B cell (primary cell): ENCODE results near the gene DAPP1. TPM values are rescaled to one million over a fixed set of nuclear protein-coding genes. Genes with fewer than 3 reads are reported as not detected.
"Not testable (repeated sequence)": the region's sequence is repeated elsewhere in the genome, so short reads cannot be mapped to it uniquely, and the experiment has no call there.

Experiments
- ATAC-seq: fragments of 200-7000 bp; cut with Tn5 transposase; one replicate; pipeline ENCODE4 v1.10.0; 2021; ENCODE audit warnings: low read depth, mild to moderate bottlenecking, moderate number of reproducible peaks, moderate library complexity
- CTCF ChIA-PET: fragments of 350-600 bp; sonication (Branson Sonifier 250); formaldehyde crosslinking; loops from one replicate; lab custom pipeline; 2021; ENCODE audit warnings: antibody characterized with exemption, inconsistent platforms; lab: Charles Lee
- POLR2A ChIA-PET: fragments of 350-600 bp; sonication (Branson Sonifier 250); formaldehyde crosslinking; loops from one replicate; lab custom pipeline; 2021; ENCODE audit warnings: antibody characterized with exemption; lab: Charles Lee
- DNase-seq: peaks from one replicate; pipeline ENCODE4 v3.0.0; 2013
- H2AFZ ChIP-seq: 2 replicates; pipeline ENCODE4 v1.6.1; 2012; ENCODE audit warnings: mild to moderate bottlenecking, low read depth, low read length; ENCODE audit not compliant: insufficient read depth, poor library complexity, severe bottlenecking
- H3K27ac ChIP-seq, 2 donors: 1 replicate in 1 of 2; 2 replicates in 1 of 2; pipeline ENCODE4 v1.5.1; 2012 to 2013; ENCODE audit warnings: low read length in 2 of 2, mild to moderate bottlenecking in 2 of 2, moderate library complexity in 1 of 2
- H3K27me3 ChIP-seq, 4 experiments: fragments of 200-600 bp in 1 of 4; sonication (generic) in 1 of 4; replicated peaks in 1 of 4; 1 replicate in 2 of 4; 2 replicates in 2 of 4; pipeline versions ENCODE4 v1.6.1 to v1.7.0; 2013 to 2016; ENCODE audit warnings: low read length in 3 of 4, mild to moderate bottlenecking in 2 of 4, mixed read lengths in 1 of 4, moderate library complexity in 1 of 4; ENCODE audit not compliant: insufficient read depth in 4 of 4, control insufficient read depth in 3 of 4; ENCODE audit errors: control extremely low read depth in 1 of 4
- H3K36me3 ChIP-seq, 2 experiments: replicated peaks in 1 of 2; 1 replicate in 1 of 2; 2 replicates in 1 of 2; pipeline versions ENCODE4 v1.6.1 to v1.7.1; 2013; ENCODE audit warnings: low read length in 1 of 2; ENCODE audit not compliant: insufficient read depth in 2 of 2, control insufficient read depth in 1 of 2; ENCODE audit errors: control extremely low read depth in 1 of 2, extremely low read depth in 1 of 2
- H3K4me1 ChIP-seq, 2 donors: fragments of 200-600 bp in 1 of 2; sonication (generic) in 1 of 2; 1 replicate in 1 of 2; 2 replicates in 1 of 2; pipeline versions ENCODE4 v1.5.1 to v1.6.1; 2013 to 2017; ENCODE audit warnings: low read length in 2 of 2; ENCODE audit not compliant: control insufficient read depth in 2 of 2, insufficient read depth in 2 of 2
- H3K4me2 ChIP-seq: replicated peaks from 2 replicates; pipeline ENCODE3; 2012; ENCODE audit warnings: mild to moderate bottlenecking, low read depth, low read length; ENCODE audit not compliant: poor library complexity, severe bottlenecking
- H3K4me3 ChIP-seq, 5 experiments: fragments of 200-600 bp in 1 of 5; sonication (generic) in 1 of 5; 1 replicate in 3 of 5; 2 replicates in 2 of 5; pipeline versions ENCODE4 v1.5.1 to v1.7.0; 2011 to 2016; ENCODE audit warnings: low read length in 4 of 5, mild to moderate bottlenecking in 4 of 5, low read depth in 2 of 5, control low read depth in 1 of 5, moderate library complexity in 1 of 5; ENCODE audit not compliant: insufficient read depth in 1 of 5; ENCODE audit errors: control extremely low read depth in 1 of 5, extremely low read depth in 1 of 5
- H3K79me2 ChIP-seq: fragments of 200-600 bp; sonication (generic); one replicate; pipeline ENCODE4 v1.6.0; 2016; ENCODE audit warnings: low read length; ENCODE audit not compliant: control insufficient read depth, insufficient read depth
- H3K9ac ChIP-seq: fragments of 200-600 bp; sonication (generic); 2 replicates; pipeline ENCODE4 v1.6.1; 2017; ENCODE audit warnings: mild to moderate bottlenecking, low read length, moderate library complexity
- H3K9me3 ChIP-seq, 3 donors: one replicate each; pipeline versions ENCODE4 v1.6.1 to v1.7.1; 2013; ENCODE audit warnings: low read length in 2 of 3; ENCODE audit not compliant: control insufficient read depth in 2 of 3, insufficient read depth in 1 of 3; ENCODE audit errors: control extremely low read depth in 1 of 3
- H4K20me1 ChIP-seq: 2 replicates; pipeline ENCODE4 v1.6.0; 2012; ENCODE audit warnings: mild to moderate bottlenecking, low read length; ENCODE audit not compliant: insufficient read depth, control insufficient read depth, poor library complexity, severe bottlenecking
- H3K27ac Mint-ChIP-seq: one replicate; pipeline ENCODE4 v1.8.0; 2021; ENCODE audit warnings: mixed read lengths
- H3K27me3 Mint-ChIP-seq: one replicate; pipeline ENCODE4 v1.8.0; 2021; ENCODE audit warnings: mixed read lengths
- H3K4me1 Mint-ChIP-seq: one replicate; pipeline ENCODE4 v1.8.0; 2021; ENCODE audit warnings: mixed read lengths
- H3K4me3 Mint-ChIP-seq: one replicate; pipeline ENCODE4 v1.8.0; 2021; ENCODE audit warnings: mixed read lengths
- H3K9me3 Mint-ChIP-seq: one replicate; pipeline ENCODE4 v1.8.0; 2022; ENCODE audit warnings: mixed read lengths; ENCODE audit not compliant: insufficient read depth
- EZH2 ChIP-seq: IDR thresholded peaks from 2 replicates; pipeline ENCODE4 v1.6.1; 2012; ENCODE audit warnings: borderline replicate concordance, low read depth, mild to moderate bottlenecking, moderate library complexity, low read length; ENCODE audit not compliant: insufficient read depth, poor library complexity, severe bottlenecking
- WGBS: methylation state at CpG from one replicate; pipeline ENCODE4 v1.1.5; 2013; ENCODE audit warnings: missing lambda C conversion rate; ENCODE audit not compliant: insufficient coverage; 5-methylcytosine and 5-hydroxymethylcytosine counted together
- intact Hi-C: fragments of 100-400 bp; cut with micrococcal nuclease; formaldehyde crosslinking; loops from one replicate; pipeline ENCODE4 v1.10.0; 2022
- polyA minus RNA-seq: library from RNA; depleted of rRNA, polyadenylated mRNA; stranded (reverse); fragments of >200 nt; gene quantifications from 2 replicates; pipeline ENCODE4 v1.2.3, GENCODE V29; 2012
- polyA plus RNA-seq: library from polyadenylated mRNA; depleted of rRNA; stranded (reverse); fragments of >200 nt; gene quantifications from 2 replicates; pipeline ENCODE4 v1.2.3, GENCODE V29; 2012
- total RNA-seq, 2 donors: library from RNA; stranded (reverse); fragments of 120-200 nt in 1 of 2; gene quantifications; 1 replicate in 1 of 2; 2 replicates in 1 of 2; pipeline versions ENCODE4 v1.2.3 to v1.2.4, GENCODE V29; 2013 to 2022
- TF ChIP-seq, protein P1 (sequence below): fragments of 200-600 bp; IDR thresholded peaks from one replicate; pipeline ENCODE4 v1.8.0; 2022; ENCODE audit warnings: antibody characterized with exemption, mild to moderate bottlenecking

DAPP1 gene, protein sequence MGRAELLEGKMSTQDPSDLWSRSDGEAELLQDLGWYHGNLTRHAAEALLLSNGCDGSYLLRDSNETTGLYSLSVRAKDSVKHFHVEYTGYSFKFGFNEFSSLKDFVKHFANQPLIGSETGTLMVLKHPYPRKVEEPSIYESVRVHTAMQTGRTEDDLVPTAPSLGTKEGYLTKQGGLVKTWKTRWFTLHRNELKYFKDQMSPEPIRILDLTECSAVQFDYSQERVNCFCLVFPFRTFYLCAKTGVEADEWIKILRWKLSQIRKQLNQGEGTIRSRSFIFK
- total RNA-seq (166 and 169 TPM in 2 replicates), polyA plus RNA-seq (76.0 and 82.5 TPM in 2 replicates), polyA minus RNA-seq (127 TPM in 2 replicates)
- 244 TPM for total RNA-seq (2013)

DNA sequence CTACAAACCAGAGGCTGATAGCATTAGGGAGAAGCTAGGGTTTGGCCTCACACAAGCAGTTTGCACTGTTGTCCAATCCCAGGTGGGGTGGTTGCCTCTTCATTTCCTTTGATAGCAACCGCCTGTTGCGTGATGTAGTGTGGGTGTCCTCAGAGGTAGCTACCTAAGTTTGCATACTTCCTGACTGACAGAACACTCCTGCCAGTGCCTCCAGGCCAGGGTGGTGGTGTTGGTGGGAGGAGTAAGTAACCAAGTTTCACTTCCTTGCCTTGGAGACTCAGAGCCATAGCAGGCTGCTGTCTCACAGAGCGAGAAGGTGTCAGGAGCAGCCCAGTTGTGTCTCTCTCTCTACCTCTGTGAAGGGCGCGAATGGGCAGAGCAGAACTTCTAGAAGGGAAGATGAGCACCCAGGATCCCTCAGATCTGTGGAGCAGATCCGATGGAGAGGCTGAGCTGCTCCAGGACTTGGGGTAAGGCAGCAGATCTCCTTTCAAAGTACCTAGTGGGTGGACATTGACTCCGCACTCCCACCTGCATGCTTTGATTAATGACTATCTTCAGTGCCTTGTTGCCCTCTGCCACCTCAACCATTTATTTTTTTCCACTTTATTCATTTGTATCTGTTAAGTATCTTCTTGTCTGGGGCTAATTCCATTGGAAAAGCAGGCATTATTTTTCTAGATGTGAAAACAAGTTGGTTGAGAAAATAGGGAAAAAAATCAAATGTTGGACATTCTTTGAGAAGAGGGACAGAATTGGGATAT is at the start of gene DAPP1:
Gene DAPP1 (plus strand): TSS at position 283 of the 764 bp plus-strand sequence. CDS start 87 bp downstream, at position 370.
- H3K27ac Mint-ChIP-seq = peak within 1 kb of the TSS; percentile 90
- no peaks in the 10 kb centered on the region for H3K9me3 Mint-ChIP-seq
- TF ChIP-seq EZH2 = no peak
- TF ChIP-seq, protein P1, sequence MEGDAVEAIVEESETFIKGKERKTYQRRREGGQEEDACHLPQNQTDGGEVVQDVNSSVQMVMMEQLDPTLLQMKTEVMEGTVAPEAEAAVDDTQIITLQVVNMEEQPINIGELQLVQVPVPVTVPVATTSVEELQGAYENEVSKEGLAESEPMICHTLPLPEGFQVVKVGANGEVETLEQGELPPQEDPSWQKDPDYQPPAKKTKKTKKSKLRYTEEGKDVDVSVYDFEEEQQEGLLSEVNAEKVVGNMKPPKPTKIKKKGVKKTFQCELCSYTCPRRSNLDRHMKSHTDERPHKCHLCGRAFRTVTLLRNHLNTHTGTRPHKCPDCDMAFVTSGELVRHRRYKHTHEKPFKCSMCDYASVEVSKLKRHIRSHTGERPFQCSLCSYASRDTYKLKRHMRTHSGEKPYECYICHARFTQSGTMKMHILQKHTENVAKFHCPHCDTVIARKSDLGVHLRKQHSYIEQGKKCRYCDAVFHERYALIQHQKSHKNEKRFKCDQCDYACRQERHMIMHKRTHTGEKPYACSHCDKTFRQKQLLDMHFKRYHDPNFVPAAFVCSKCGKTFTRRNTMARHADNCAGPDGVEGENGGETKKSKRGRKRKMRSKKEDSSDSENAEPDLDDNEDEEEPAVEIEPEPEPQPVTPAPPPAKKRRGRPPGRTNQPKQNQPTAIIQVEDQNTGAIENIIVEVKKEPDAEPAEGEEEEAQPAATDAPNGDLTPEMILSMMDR = no peak
- peaks cover 58% of the 10 kb centered on the region for H3K4me1 Mint-ChIP-seq
- Histone ChIP-seq H2AFZ (peak within 1 kb of the TSS; percentile 59), H3K4me1 (peaks cover 50 to 57% of the 10 kb centered on the region in 2 donors), H3K27me3 (no peaks in the 10 kb centered on the region), H3K27ac (peak within 1 kb of the TSS; percentile 77 to 95), H3K36me3 (peaks cover 2 to 9% of the 10 kb centered on the region in 2 experiments), H3K4me2 (peak within 1 kb of the TSS; percentile 80), H3K9me3 (no peaks in the 10 kb centered on the region), H4K20me1 (peaks cover 23% of the 10 kb centered on the region), H3K9ac (peak within 1 kb of the TSS; percentile 94), H3K4me3 (peak within 1 kb of the TSS; percentile 60 to 100 (median 91)), H3K79me2 (peaks cover 64% of the 10 kb centered on the region)
- H3K4me3 Mint-ChIP-seq = peak within 1 kb of the TSS; percentile 95
- intact Hi-C loops = loop anchor here (1.0 to 10.0 kb wide), 12 partner anchors 31 to 1674 kb away; partner anchors contain the start of genes ADH5, EIF4E, LAMTOR3 and METAP1
- DNase-seq (peak; percentile 94), ATAC-seq (peak; percentile 94)
- POLR2A ChIA-PET = interaction anchor here (0.7 to 2.3 kb wide), 9 partner anchors 9 to 253 kb away, joined by 3 to 11 read pairs (median 5); partner anchors contain the start of genes DNAJB14, LAMTOR3 and TRMT10A
- no peaks in the 10 kb centered on the region for H3K27me3 Mint-ChIP-seq
- CTCF ChIA-PET = interaction anchor here (0.6 to 5.5 kb wide), 21 partner anchors 9 to 821 kb away, joined by 3 to 36 read pairs (median 4); partner anchors contain the start of genes DNAJB14, METAP1 and TRMT10A
- WGBS = 6% methylated on average over 6 of the region's 7 CpGs

GRCh38 chr4:99770842-99771241 is 45.8 kb upstream of the DAPP1 start:
- not testable (repeated sequence) for H3K27ac Mint-ChIP-seq, H3K4me1 ChIP-seq

More at GRCh38 chr4:99770842-99771241, 45.8 kb upstream of the DAPP1 start:
- H3K4me3 ChIP-seq, H3K4me3 Mint-ChIP-seq, H4K20me1 ChIP-seq, ATAC-seq, H3K36me3 ChIP-seq, H3K9me3 ChIP-seq, H3K4me2 ChIP-seq, H3K4me1 Mint-ChIP-seq, H3K27ac ChIP-seq, POLR2A ChIA-PET, H2AFZ ChIP-seq, H3K27me3 ChIP-seq, H3K9ac ChIP-seq, H3K79me2 ChIP-seq, DNase-seq, CTCF ChIA-PET, H3K9me3 Mint-ChIP-seq, intact Hi-C loops: not testable (repeated sequence)
- no CpG with 5 or more reads among the region's 7 CpGs for WGBS
- H3K27me3 Mint-ChIP-seq = peaks cover 26% of the 10 kb centered on the region
